Measurements from ENCODE around the gene UNC13D. TPM values are rescaled to one million over a fixed set of nuclear protein-coding genes. Genes with fewer than 3 reads are reported as not detected.
"Not testable (repeated sequence)": the region's sequence is repeated elsewhere in the genome, so short reads cannot be mapped to it uniquely, and the experiment has no call there.

Gene UNC13D
- total RNA-seq, 2 experiments from 2014 or later = 136 to 144 TPM

GRCh38 chr17:75779250-75779986, 64.8 kb downstream of the UNC13D start:
- Mint-ChIP-seq H3K27me3 (peaks cover 2% of the 10 kb centered on the region), H3K9me3 (no peaks in the 10 kb centered on the region), H3K27ac (peak overlapping the region; percentile 95), H3K4me3 (peak overlapping the region; percentile 88), H3K4me1 (ENCODE audit: low read depth) (peaks cover 42% of the 10 kb centered on the region), H3K36me3 (ENCODE audit: low read depth) (peaks cover 31% of the 10 kb centered on the region)
- POLR2A ChIA-PET = interaction anchor here (0.7 to 7.5 kb wide), 14 partner anchors 10 to 125 kb away, joined by 3 to 215 read pairs (median 6); partner anchors contain the start of genes GALK1, MRPL38, TRIM65 and WBP2
- CTCF ChIA-PET = interaction anchor here (1.0 to 6.1 kb wide), 3 partner anchors 14 to 108 kb away, joined by 4 to 40 read pairs (median 13); partner anchors contain the start of gene GALK1
- TF ChIP-seq CTCF (IDR thresholded peaks at IDR 0.05) = no peak
- DNase-seq (peak; percentile 96), ATAC-seq (peak; percentile 69)
- intact Hi-C loops (cut with micrococcal nuclease) = no loop called here

GRCh38 chr17:75778861-75779249, 65.3 kb downstream of the UNC13D start:
- DNase-seq (peak; percentile 84), ATAC-seq (peak; percentile 2)
- Mint-ChIP-seq H3K27me3 (peaks cover 2% of the 10 kb centered on the region), H3K9me3 (no peaks in the 10 kb centered on the region), H3K36me3 (ENCODE audit: low read depth) (peaks cover 31% of the 10 kb centered on the region), H3K4me3 (peak overlapping the region; percentile 88), H3K27ac (peak overlapping the region; percentile 95), H3K4me1 (ENCODE audit: low read depth) (peaks cover 42% of the 10 kb centered on the region)
- intact Hi-C loops (cut with micrococcal nuclease) = no loop called here
- POLR2A ChIA-PET = interaction anchor here (0.8 to 7.5 kb wide), 13 partner anchors 9 to 251 kb away, joined by 3 to 215 read pairs (median 7); partner anchors contain the start of genes GALK1, MRPL38, TRIM65 and WBP2
- CTCF ChIA-PET = interaction anchor here (0.8 to 6.1 kb wide), 6 partner anchors 7 to 83 kb away, joined by 3 to 40 read pairs (median 10); partner anchors contain the start of gene GALK1
- peak; percentile 80 for TF ChIP-seq CTCF (IDR thresholded peaks at IDR 0.05)

DNA sequence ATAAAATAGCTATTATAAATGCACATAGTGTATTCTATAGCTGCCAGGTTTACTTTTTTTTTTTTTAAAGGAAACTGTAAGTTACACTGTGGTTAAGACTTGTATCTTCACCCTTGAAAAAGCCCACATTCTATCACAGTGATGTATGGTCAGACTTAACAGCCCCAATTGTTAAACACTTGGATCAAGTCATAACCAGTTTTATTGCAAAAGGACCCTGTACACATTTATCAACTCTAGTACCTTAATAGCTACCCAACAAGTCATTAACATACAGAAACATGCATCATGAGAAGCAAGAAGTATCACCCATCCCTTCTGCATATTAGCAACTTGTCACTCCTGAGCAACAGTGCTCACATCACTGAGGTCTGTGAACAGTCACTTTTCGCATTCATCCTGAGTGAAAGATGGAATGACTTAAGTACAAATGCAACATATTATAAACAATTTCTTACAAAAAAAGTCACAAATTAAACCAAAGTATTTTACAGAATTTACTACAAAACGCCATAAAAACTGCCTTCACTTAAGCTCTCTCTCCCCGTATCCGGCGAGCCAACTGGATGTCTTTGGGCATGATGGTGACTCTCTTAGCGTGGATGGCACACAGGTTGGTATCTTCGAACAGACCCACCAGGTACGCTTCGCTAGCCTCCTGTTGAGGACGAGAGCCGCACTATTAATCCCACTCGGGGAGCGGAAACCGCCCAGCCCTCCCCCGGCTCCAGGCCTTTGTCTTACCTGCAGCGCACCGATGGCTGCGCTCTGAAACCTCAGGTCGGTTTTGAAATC, 65.9 kb downstream of the UNC13D start:
- H3K27me3 Mint-ChIP-seq; intact Hi-C loops (cut with micrococcal nuclease); DNase-seq; H3K9me3 Mint-ChIP-seq; ATAC-seq: not testable (repeated sequence)
- Mint-ChIP-seq H3K4me3 (peak overlapping the region; percentile 88), H3K36me3 (ENCODE audit: low read depth) (peaks cover 31% of the 10 kb centered on the region), H3K4me1 (ENCODE audit: low read depth) (peaks cover 36% of the 10 kb centered on the region), H3K27ac (peak overlapping the region; percentile 95)
- ChIA-PET POLR2A (interaction anchor here (0.5 to 7.5 kb wide), 19 partner anchors 7 to 336 kb away, joined by 3 to 215 read pairs (median 7); partner anchors contain the start of genes GALK1, MRPL38, TRIM65 and UNK), CTCF (interaction anchor here (0.8 to 6.1 kb wide), 10 partner anchors 8 to 83 kb away, joined by 3 to 40 read pairs (median 10); partner anchors contain the start of gene GALK1)

DNA sequence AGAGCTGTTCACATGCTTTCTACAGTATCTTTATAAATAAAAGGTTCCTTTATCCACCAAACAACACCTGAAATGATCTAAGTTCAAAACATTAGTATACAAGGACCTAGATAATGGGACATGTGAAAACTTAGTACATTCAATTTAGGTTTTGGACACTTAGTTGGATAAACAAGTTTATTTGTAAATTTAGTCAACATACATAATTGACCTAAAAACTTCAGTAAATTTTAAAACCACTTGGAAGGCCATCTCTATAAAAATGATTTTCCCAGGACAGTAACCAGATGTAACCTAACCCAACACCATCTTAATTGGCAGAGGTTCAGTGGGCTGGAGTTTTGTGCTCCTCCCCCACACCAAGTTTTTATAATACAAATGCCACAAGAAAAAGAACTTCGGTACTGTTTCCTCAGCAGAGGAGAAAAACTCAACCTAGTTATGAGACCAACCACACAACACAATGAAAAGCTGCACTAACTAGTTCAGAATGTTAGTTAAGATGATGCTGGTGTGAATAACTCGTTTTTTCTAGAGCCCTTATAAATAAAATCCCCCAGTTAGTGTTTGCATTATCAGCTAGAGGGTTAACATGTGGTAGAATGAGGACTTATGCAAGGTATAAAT, 66.8 kb downstream of the UNC13D start:
- H3K4me1 Mint-ChIP-seq (ENCODE audit: low read depth) = peaks cover 31% of the 10 kb centered on the region
- no peak for TF ChIP-seq CTCF (IDR thresholded peaks at IDR 0.05)
- CTCF ChIA-PET = interaction anchor here (0.7 to 6.1 kb wide), 12 partner anchors 9 to 119 kb away, joined by 3 to 40 read pairs (median 6); partner anchors contain the start of genes GALK1 and TRIM65
- peak overlapping the region; percentile 70 for H3K27ac Mint-ChIP-seq
- H3K9me3 Mint-ChIP-seq = no peaks in the 10 kb centered on the region
- DNase-seq (no peak), ATAC-seq (no peak)
- intact Hi-C loops (cut with micrococcal nuclease) = no loop called here
- H3K27me3 Mint-ChIP-seq = peaks cover 2% of the 10 kb centered on the region
- peak overlapping the region; percentile 88 for H3K4me3 Mint-ChIP-seq
- peaks cover 31% of the 10 kb centered on the region for H3K36me3 Mint-ChIP-seq (ENCODE audit: low read depth)
- POLR2A ChIA-PET = interaction anchor here (0.5 to 7.5 kb wide), 20 partner anchors 8 to 515 kb away, joined by 3 to 215 read pairs (median 11); partner anchors contain the start of genes GALK1, TRIM65, UNC13D and UNK

Small RNA genes within 50 kb of the gene (microRNA-seq; reads per million reads assigned to microRNA genes)
- not detected for gene MIR4738 (ENCODE audit: borderline microRNAs expressed, borderline replicate concordance)

Other genes with a start within 250 kb of the UNC13D start
- gene SMIM5, start 211.0 kb downstream of the UNC13D start, total RNA-seq = under 1 TPM; 0.07 to 0.25 TPM
- 10 to 100 TPM; 33.3 to 34.2 TPM for gene RECQL5, start 177.2 kb downstream of the UNC13D start, total RNA-seq
- gene SAP30BP, start 177.1 kb downstream of the UNC13D start, total RNA-seq = 10 to 100 TPM; 73.0 to 75.8 TPM
- 1 to 10 TPM in 1 of 2 experiments, under 1 TPM in 1; 0.69 to 1.8 TPM for gene ITGB4, start 122.9 kb downstream of the UNC13D start, total RNA-seq
- gene GALK1, start 79.2 kb downstream of the UNC13D start, total RNA-seq = 10 to 100 TPM; 43.4 to 50.7 TPM
- gene UNK, start 59.6 kb downstream of the UNC13D start, total RNA-seq = 10 to 100 TPM; 26.4 to 26.6 TPM
- gene WBP2, start 10.9 kb upstream of the UNC13D start, total RNA-seq = 10 to 100 TPM; 54.4 to 58.5 TPM
- 10 to 100 TPM; 16.6 to 16.8 TPM for gene TRIM47, start 34.2 kb upstream of the UNC13D start, total RNA-seq
- 10 to 100 TPM; 37.1 to 42.2 TPM for gene TRIM65, start 52.5 kb upstream of the UNC13D start, total RNA-seq
- gene MRPL38, start 60.5 kb upstream of the UNC13D start, total RNA-seq = 100 to 1,000 TPM; 117 to 126 TPM
- gene FBF1, start 96.6 kb upstream of the UNC13D start, total RNA-seq = 10 to 100 TPM; 13.2 to 16.2 TPM
- 10 to 100 TPM; 23.0 to 24.1 TPM for gene ACOX1, start 134.8 kb upstream of the UNC13D start, total RNA-seq
- gene TEN1, start 134.8 kb upstream of the UNC13D start, total RNA-seq = 10 to 100 TPM; 11.7 to 13.2 TPM
- 1 to 10 TPM; 3.8 to 4.1 TPM for gene CDK3, start 156.5 kb upstream of the UNC13D start, total RNA-seq
- under 1 TPM; 0.16 to 0.34 TPM for gene EVPL, start 182.9 kb upstream of the UNC13D start, total RNA-seq
- gene SRP68, start 228.1 kb upstream of the UNC13D start, total RNA-seq = 100 to 1,000 TPM; 132 to 135 TPM
- 1 to 10 TPM; 1.6 to 2.1 TPM for gene GALR2, start 230.4 kb upstream of the UNC13D start, total RNA-seq
- gene ZACN, start 234.8 kb upstream of the UNC13D start, total RNA-seq = 1 to 10 TPM; 2.3 to 3.0 TPM